Parathyroid adenoma (tissue), 2 donors: ENCODE data around the gene CTCF.

Source experiments
- H2AFZ ChIP-seq: fragments of 300-600 bp; sonication (generic); one replicate; pipeline ENCODE4 v1.7.0; 2017; ENCODE audit warnings: antibody characterized with exemption, mild to moderate bottlenecking
- H3K27ac ChIP-seq: fragments of 300-600 bp; sonication (generic); one replicate; pipeline ENCODE4 v1.7.0; 2017
- H3K27me3 ChIP-seq: fragments of 300-600 bp; sonication (generic); one replicate; pipeline ENCODE4 v1.7.0; 2017; ENCODE audit warnings: low read length; ENCODE audit not compliant: control insufficient read depth, insufficient read depth
- H3K36me3 ChIP-seq: fragments of 300-600 bp; sonication (generic); one replicate; pipeline ENCODE4 v1.7.0; 2017; ENCODE audit warnings: low read length; ENCODE audit not compliant: control insufficient read depth, insufficient read depth
- H3K4me1 ChIP-seq: fragments of 300-600 bp; sonication (generic); one replicate; pipeline ENCODE4 v1.7.0; 2017; ENCODE audit warnings: control low read depth
- H3K4me2 ChIP-seq: fragments of 300-600 bp; sonication (generic); one replicate; pipeline ENCODE4 v1.7.0; 2017; ENCODE audit warnings: low read length
- H3K4me3 ChIP-seq: fragments of 300-600 bp; sonication (generic); one replicate; pipeline ENCODE4 v1.7.0; 2017; ENCODE audit warnings: low read depth, low read length
- H3K79me2 ChIP-seq: fragments of 300-600 bp; sonication (generic); one replicate; pipeline ENCODE4 v1.7.0; 2017; ENCODE audit warnings: control low read depth
- H3K9ac ChIP-seq: fragments of 300-600 bp; sonication (generic); one replicate; pipeline ENCODE4 v1.7.0; 2017; ENCODE audit warnings: mild to moderate bottlenecking
- H3K9me3 ChIP-seq: fragments of 300-600 bp; sonication (generic); one replicate; pipeline ENCODE4 v1.7.0; 2017; ENCODE audit warnings: low read length; ENCODE audit not compliant: control insufficient read depth
- TF ChIP-seq, protein P1 (sequence below): fragments of 300-600 bp; sonication (generic); IDR thresholded peaks from one replicate; pipeline ENCODE4 v1.7.0; 2017; ENCODE audit warnings: antibody characterized with exemption, mild to moderate bottlenecking
- donor health status: primary hyperparathyroidism.

Gene CTCF

DNA sequence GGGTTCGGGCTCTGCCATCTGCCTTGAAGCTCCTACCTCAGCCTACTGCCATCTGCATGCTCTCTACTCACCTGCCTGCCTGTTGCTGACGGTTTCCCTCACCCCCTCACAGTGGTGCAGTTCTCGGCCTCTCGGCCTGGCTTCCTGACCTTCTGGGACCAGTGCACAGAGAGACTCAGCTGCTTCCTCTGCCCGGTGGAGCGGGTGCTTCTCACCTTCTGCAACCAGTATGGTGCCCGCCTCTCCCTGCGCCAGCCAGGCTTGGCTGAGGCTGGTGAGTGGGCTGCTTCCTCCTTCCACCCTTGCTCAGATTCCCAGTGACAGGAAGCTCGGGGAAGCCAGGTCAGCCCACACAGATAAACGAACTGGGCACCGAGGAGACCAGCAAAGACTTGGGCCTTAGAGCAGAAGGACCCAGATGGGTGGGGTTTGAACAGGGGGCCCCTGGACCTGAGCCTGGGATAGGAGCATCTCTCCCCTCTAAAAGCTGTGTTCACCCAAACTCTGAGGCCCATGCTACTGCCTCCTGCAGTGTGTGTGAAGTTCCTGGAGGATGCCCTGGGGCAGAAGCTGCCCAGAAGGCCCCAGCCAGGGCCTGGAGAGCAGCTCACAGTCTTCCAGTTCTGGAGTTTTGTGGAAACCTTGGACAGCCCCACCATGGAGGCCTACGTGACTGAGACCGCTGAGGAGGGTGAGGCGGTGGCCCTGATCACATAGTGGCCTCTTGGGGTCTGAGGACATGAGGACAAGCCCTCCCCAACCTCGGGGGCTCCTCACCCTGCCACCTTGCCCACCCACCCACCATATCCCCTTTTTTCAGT, 17.3 kb upstream of the CTCF start:
- H3K36me3 ChIP-seq, result no peaks in the 10 kb centered on the region
- no peak overlapping the region for H3K4me3 ChIP-seq
- no peak overlapping the region for H3K4me2 ChIP-seq
- H3K9me3 ChIP-seq, result no peaks in the 10 kb centered on the region
- H3K4me1 ChIP-seq, result no peaks in the 10 kb centered on the region
- no peaks in the 10 kb centered on the region for H3K27me3 ChIP-seq
- no peak overlapping the region for H3K9ac ChIP-seq
- TF ChIP-seq, protein P1, sequence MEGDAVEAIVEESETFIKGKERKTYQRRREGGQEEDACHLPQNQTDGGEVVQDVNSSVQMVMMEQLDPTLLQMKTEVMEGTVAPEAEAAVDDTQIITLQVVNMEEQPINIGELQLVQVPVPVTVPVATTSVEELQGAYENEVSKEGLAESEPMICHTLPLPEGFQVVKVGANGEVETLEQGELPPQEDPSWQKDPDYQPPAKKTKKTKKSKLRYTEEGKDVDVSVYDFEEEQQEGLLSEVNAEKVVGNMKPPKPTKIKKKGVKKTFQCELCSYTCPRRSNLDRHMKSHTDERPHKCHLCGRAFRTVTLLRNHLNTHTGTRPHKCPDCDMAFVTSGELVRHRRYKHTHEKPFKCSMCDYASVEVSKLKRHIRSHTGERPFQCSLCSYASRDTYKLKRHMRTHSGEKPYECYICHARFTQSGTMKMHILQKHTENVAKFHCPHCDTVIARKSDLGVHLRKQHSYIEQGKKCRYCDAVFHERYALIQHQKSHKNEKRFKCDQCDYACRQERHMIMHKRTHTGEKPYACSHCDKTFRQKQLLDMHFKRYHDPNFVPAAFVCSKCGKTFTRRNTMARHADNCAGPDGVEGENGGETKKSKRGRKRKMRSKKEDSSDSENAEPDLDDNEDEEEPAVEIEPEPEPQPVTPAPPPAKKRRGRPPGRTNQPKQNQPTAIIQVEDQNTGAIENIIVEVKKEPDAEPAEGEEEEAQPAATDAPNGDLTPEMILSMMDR, result no peak
- no peak overlapping the region for H3K27ac ChIP-seq
- no peak overlapping the region for H2AFZ ChIP-seq
- H3K79me2 ChIP-seq, result no peaks in the 10 kb centered on the region

DNA sequence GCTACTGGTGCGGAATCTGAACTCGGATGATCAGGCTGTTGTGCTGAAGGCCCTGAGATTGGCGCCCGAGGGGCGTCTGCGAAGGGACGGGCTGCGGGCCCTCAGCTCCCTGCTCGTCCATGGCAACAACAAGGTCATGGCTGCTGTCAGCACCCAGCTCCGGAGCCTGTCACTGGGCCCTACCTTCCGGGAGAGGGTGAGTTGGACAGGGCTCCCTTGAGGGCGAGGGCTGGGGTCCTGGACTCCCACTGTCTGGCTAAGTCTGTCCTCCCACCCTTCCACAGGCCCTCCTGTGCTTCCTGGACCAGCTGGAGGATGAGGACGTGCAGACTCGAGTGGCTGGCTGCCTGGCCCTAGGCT, 16.7 kb upstream of the CTCF start:
- H3K27ac ChIP-seq, result no peak overlapping the region

DNA sequence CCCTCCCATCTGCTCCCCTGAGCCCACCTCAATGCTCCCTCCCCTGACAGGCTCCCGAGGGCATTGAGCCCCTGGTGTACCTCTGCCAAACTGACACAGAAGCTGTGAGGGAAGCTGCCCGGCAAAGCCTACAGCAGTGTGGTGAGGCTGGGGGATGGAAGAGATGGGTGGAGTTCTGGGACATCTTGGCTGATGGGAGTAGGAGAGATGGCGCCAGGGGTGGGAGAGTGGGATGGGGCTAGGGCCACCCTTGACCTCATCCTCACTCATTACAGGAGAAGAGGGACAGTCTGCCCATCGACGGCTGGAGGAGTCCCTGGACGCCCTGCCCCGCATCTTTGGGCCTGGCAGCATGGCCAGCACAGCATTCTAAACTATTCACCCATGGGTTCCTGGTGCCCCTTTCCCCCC, 16.2 kb upstream of the CTCF start:
- Histone ChIP-seq H2AFZ (no peak overlapping the region), H3K4me2 (no peak overlapping the region), H3K79me2 (no peaks in the 10 kb centered on the region), H3K36me3 (no peaks in the 10 kb centered on the region), H3K27ac (no peak overlapping the region), H3K9ac (no peak overlapping the region), H3K4me3 (no peak overlapping the region), H3K4me1 (no peaks in the 10 kb centered on the region), H3K27me3 (no peaks in the 10 kb centered on the region), H3K9me3 (no peaks in the 10 kb centered on the region)
- TF ChIP-seq, protein P1, result no peak

More for the DNA sequence above, 16.7 kb upstream of the CTCF start:
- Histone ChIP-seq H3K4me1 (no peaks in the 10 kb centered on the region), H3K36me3 (no peaks in the 10 kb centered on the region), H3K4me3 (no peak overlapping the region), H2AFZ (no peak overlapping the region), H3K27me3 (no peaks in the 10 kb centered on the region), H3K4me2 (no peak overlapping the region), H3K79me2 (no peaks in the 10 kb centered on the region), H3K9me3 (no peaks in the 10 kb centered on the region), H3K9ac (no peak overlapping the region)
- TF ChIP-seq, protein P1, result no peak

DNA sequence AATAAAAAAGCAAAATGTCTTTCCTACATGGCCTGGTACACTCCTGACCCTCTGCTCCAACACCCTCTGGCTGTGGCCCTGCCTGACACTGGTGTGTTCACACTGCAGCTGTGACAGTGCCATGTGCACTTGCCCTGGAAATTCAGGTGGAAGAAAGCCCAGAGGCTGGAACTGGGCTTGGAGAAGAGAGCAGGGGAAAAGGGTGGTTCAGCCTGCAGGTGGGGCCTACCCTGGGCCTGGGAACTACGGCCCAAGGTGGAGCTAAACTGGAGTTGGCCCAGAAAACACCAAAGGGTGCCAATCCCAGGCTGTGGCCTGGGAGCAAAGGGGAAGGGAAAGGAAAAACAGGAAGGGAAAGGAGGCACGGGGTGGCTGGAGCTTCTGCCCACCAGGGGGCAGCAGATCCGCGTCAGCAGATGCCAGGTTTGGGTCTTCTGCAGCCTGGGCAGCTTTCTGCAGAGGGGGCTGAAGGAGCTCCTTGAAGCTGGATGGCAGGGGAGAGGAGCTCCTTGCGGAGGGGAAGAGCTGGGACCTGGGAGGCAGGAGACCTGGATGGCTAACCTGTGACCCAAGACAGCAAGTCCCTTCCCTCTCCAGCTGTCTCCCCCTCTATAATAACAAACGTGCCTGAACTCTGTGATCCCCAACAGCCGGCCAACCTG, 15.4 kb upstream of the CTCF start:
- Histone ChIP-seq H3K9ac (no peak overlapping the region), H3K9me3 (no peaks in the 10 kb centered on the region), H3K4me3 (no peak overlapping the region), H3K36me3 (no peaks in the 10 kb centered on the region), H2AFZ (no peak overlapping the region), H3K27me3 (no peaks in the 10 kb centered on the region), H3K4me2 (no peak overlapping the region), H3K27ac (no peak overlapping the region), H3K79me2 (no peaks in the 10 kb centered on the region), H3K4me1 (no peaks in the 10 kb centered on the region)
- TF ChIP-seq, protein P1, result peak; percentile 94
